Stimulated activated naive CD4-positive, alpha-beta T cell (primary cell): ENCODE data around the gene ADPRHL1.
A peak's percentile ranks its signal among the peaks of the same experiment; 100 is the strongest.
"Not testable (repeated sequence)": the region's sequence is repeated elsewhere in the genome, so short reads cannot be mapped to it uniquely, and the experiment has no call there.

Source experiments
- DNase-seq, 6 experiments: peaks; one replicate each; lab custom pipeline; 2025; lab: John Stamatoyannopoulos, UW

ADPRHL1 gene

DNA sequence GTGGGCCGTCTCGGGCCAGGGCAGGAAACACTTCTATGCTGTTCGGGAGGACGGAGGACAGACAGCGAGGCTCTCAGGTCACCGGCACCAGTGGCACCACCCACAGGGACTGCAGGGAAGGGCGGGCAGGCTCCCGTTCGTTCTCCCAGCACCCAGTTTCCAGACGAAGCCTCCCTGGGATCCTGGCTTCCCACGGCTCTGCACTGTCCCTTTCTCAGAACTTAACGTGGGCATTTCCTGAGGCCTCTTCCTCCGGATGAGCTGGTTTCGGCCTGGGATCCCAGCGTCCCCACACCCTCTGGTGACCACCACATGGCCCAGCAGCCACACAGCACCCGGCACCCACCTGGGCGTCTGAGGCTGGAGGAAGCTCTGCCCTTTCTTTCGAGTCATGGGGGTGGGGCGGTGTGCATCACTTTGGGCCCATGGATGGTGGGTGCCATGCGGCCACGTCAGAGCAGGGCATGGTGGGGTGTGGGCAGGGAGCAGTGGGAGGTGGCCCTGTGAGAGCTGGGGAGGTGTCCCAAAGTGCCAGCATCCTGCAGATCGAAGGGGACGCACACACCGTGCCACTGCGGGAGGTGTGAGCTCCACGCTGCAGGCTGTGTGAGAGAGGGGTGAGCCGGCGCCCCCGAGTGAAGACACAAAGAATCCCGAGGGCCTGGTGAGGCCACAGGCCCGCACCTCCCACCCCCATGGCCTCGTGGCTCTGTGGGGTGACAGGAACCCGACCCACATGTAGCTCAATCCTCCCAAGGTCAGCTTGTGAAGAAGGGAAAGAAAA is 50.6 kb downstream of the ADPRHL1 start:
- DNase-seq: no peak

DNA sequence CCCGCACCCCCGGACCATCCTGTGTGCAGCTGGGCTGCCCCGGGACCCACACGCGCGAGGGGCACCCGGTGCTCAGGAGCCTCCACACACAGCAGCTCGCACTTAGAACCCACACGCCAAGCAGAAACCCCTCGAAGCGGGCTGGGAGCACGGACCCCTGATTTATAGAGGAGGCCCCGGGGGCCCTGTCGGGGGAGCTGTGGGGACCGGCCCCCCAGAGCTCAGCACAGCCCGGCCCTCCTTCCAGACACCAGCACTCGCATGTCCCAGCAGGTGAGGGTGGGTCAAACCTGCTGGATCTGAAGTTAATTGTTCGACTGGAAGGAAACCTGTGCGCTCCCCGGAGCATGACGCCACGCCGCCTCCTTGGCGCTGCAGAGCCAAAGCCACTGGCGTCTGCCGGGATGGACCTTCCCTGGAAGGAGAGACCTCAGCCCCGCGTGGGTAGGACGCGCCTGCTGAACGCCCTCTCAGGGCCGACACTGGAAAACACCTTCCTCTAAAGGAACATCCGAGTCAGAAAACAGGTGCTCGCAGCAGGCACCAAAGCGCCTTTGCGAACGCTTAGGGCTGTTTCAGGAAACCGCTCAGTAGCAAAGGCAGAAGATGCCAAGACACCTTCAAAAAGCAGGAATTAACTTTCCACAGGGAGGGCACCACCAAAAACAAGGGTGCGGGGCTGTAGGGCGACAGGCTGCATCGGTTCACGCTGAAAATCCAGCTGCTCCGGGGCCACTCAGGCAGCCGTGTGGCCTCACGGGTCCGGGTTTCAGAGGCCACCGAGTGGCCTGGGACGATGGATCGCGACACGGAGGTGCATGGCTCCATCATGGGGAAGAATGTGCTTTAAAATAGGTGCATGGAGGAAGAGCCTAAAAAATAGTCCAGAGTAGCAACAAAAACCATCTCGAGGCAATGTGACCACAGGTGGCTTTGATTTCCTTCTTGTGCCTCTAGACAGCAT is 51.6 kb downstream of the ADPRHL1 start:
- no peak for DNase-seq

- no peak for DNase-seq
Measured at GRCh38 chr13:113400621-113401451, 52.5 kb downstream of the ADPRHL1 start.

GRCh38 chr13:113399755-113400149 is 53.5 kb downstream of the ADPRHL1 start:
- no peak for DNase-seq

GRCh38 chr13:113398963-113399754 is 54.1 kb downstream of the ADPRHL1 start:
- no peak for DNase-seq

DNA sequence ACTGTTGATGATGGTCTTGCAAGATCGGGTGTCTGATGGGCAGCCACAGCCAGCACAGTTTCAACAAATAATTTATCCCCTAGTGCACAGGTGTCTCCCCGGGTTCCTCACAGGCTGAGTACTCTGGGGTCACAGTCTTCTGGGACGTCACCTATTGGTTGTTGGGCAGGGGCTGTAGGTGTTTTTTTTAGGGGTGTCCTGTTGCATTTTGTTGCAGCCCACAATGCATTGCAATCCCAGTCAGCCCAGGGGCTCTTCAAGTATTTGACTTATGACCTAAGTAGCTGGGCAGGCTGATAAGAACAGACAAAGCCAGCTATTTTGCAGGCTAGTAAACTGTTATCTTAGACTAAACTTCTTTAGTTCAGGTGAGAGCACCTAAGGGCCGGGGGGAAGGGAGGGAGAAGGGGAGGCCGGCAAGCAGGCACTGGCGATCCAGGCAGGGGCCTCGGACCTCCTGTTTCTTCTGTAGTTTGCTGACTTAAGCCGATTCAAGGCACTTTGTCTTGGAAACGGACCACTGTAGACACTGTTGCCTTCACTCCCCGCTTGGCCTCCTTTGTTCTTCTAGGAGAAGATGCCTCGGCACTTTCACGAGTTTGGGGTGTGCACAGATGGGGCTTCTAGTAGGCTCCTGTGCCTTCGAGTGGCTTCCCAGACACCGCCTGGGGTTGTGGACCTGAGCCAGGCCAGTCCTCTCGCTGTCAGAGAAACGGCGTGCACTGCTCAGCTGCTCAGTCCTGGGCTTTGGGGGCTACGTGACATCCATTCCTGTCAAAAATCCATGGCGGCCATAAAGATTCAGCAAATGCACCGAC is 55.5 kb downstream of the ADPRHL1 start:
- no peak for DNase-seq

DNA sequence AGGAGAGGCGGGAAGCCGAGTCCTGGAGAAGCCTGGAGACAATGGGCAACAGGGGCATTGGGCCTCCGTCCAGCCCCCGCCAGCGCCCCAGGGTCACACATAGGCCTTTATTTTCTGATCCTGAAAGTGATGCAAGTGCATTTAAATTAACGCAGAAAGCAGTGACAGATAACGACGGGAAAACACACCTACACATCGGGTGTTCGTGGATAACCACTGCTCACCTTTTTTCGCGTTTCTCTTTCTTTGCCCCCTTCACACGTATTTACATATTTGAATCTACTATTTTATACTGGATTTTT is 59.0 kb downstream of the ADPRHL1 start:
- DNase-seq: no peak

- DNase-seq: peak; percentile 61 to 86 (median 74)
Measured at GRCh38 chr13:113393563-113394338, 59.5 kb downstream of the ADPRHL1 start.

DNA sequence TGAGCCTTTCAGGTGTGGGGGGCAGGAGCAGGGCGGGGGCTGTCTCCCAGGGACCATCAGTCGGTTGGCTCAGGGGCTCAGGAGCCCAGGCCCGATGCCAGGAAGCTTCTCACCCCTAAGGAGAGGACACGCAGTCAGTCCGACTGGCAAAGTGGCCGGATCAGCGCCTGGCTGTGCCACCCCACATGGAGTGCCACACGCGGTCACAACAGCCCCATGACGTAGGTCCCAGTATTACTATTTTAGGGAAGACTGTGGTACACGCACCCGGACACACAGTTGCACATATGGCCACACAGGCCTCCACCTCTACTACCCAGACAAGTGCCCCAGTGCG is 60.1 kb downstream of the ADPRHL1 start:
- no peak for DNase-seq

- no peak for DNase-seq
Measured at GRCh38 chr13:113390874-113391497, 62.3 kb downstream of the ADPRHL1 start.

GRCh38 chr13:113389586-113389985 is 63.7 kb downstream of the ADPRHL1 start:
- not testable (repeated sequence) for DNase-seq

- no peak for DNase-seq
Measured at GRCh38 chr13:113387396-113387795, 65.9 kb downstream of the ADPRHL1 start.

DNA sequence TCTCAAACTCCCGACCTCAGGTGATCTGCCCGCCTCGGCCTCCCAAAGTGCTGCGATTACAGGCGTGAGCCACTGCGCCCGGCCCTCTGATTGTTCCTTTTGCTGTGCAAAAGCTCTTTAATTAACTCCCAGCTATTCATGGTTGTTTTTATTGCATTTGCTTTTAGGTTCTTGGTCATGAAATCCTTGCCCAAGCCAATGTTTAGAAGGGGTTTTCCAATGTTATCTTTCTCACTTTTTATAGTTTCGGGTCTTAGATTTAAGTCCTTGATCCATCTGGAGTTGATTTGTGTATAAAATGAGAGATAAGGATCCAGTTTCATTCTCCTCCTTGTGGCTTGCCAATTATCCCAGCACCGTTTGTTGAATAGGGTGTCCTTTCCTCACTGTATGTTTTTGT is 70.2 kb downstream of the ADPRHL1 start:
- no peak for DNase-seq

GRCh38 chr13:113382542-113382941 is 70.7 kb downstream of the ADPRHL1 start:
- not testable (repeated sequence) for DNase-seq

- DNase-seq: no peak
Measured at GRCh38 chr13:113378825-113379224, 74.5 kb downstream of the ADPRHL1 start.

DNA sequence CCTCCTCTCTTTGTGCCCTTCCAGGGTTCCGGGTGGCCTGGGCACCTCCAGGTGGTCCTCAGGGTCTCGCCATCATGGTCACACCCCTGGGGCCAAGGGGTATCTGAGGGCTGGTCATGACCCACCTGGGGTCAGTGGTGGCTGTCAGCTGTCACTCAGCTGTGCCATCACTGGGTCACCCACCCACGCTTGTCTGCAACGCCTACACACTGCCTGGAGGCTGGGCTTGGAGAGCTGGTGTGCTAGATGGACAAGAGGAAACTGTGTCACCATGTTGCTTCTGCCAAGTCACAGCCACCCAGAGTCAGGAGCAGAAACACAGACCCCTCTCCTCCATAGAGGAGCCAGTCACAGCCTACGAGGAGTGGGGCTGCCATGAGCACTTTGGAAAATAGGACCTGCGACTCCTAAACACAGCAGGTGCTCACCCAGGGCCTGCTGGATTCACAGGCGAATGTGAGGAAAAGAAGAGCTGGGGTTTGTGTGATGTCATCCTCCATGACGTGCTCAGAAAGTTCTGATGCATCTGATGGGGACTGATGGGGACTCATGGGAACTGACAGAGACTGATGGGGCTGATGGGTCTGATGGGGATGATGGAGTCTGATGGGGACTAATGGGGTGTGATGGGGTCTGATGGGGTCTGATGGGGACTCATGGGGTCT is 78.6 kb downstream of the ADPRHL1 start:
- no peak for DNase-seq

DNA sequence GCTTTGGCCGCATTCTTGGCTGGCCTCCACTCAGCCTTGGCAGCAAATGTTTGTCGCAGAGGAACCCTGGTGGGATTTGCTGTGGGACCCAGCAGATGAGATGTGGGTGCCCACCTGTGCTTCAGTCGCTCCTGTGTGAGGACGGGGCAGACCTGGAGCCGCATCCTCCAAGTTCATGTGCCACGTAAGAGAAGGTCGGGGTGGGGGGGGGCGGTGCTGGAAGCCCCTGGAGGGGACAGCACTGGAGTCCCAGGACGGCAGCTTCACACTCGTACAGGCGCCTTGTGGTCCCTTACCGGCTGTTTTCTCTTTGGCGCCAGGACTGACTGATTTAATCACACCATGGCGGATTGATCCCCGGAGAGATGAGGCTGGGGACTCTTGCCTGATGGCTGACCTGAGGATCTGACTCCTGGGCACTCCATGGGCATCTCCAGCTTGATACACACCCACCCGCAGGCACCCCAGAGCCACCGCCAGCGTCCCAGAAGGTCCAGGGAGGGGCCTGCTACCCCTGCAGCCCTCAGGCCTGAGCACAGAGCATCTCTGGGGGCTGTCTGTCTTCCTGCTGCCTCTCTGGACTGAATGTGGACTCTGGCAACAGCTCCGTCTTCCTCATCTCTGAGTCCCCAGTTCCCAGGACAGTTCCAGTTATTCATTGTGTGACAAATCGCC is 79.3 kb downstream of the ADPRHL1 start:
- no peak for DNase-seq

- not testable (repeated sequence) for DNase-seq
Measured at GRCh38 chr13:113371701-113372100, 81.6 kb downstream of the ADPRHL1 start.
